Activated CD4-positive, alpha-beta T cell treated with anti-CD3 and anti-CD28 coated beads, Interleukin-2, amount 10 ng/mL, durations not matched to agents 24 days and 14 days (primary cell): ENCODE measurements around the gene JOSD2. TPM values are rescaled to one million over a fixed set of nuclear protein-coding genes. Genes with fewer than 3 reads are reported as not detected.

Experiments
- DNase-seq: peaks from one replicate; pipeline ENCODE4 v3.0.0; 2022
- H3K27ac Mint-ChIP-seq: one replicate; pipeline ENCODE4 v1.8.0; 2022; ENCODE audit warnings: mild to moderate bottlenecking, mixed read lengths
- H3K27me3 Mint-ChIP-seq: one replicate; pipeline ENCODE4 v1.8.0; 2022; ENCODE audit warnings: mixed read lengths
- H3K36me3 Mint-ChIP-seq: one replicate; pipeline ENCODE4 v1.8.0; 2022; ENCODE audit warnings: low read depth, mild to moderate bottlenecking, mixed read lengths
- H3K4me1 Mint-ChIP-seq: one replicate; pipeline ENCODE4 v1.8.0; 2021; ENCODE audit warnings: mixed read lengths
- H3K4me3 Mint-ChIP-seq: one replicate; pipeline ENCODE4 v1.8.0; 2022; ENCODE audit warnings: mild to moderate bottlenecking, moderate library complexity, mixed read lengths
- H3K9me3 Mint-ChIP-seq: one replicate; pipeline ENCODE4 v1.8.0; 2021; ENCODE audit warnings: mixed read lengths
- intact Hi-C: fragments of 100-400 bp; cut with micrococcal nuclease; formaldehyde crosslinking; loops from one replicate; pipeline ENCODE4 v1.15.1; 2023
- total RNA-seq: library from RNA; stranded (reverse); gene quantifications from 2 replicates; pipeline ENCODE4 v1.2.3, GENCODE V29; 2022

JOSD2 gene
- total RNA-seq, 1 donor from 2014 or later: 41.7 TPM

- peak; percentile 62 for DNase-seq
- no peaks in the 10 kb centered on the region for H3K9me3 Mint-ChIP-seq
- H3K36me3 Mint-ChIP-seq: peaks cover 6% of the 10 kb centered on the region
- intact Hi-C loops: loop anchor here (10.0 kb wide), 1 partner anchor 79 kb away; the partner anchor contains the start of gene MYBPC2
- H3K4me3 Mint-ChIP-seq: no peak within 1 kb of the TSS
- peaks cover 4% of the 10 kb centered on the region for H3K27me3 Mint-ChIP-seq
- peak within 1 kb of the TSS; percentile 46 for H3K27ac Mint-ChIP-seq
- H3K4me1 Mint-ChIP-seq: peaks cover 15% of the 10 kb centered on the region
Observed at GRCh38 chr19:50513746-50514345, 2.9 kb upstream of the JOSD2 start, which contains the start of gene ASPDH. TSS of gene ASPDH (minus strand) at chr19:50513913. CDS start at chr19:50513823, 90 bp downstream.

GRCh38 chr19:50512999-50513745 lies 2.2 kb upstream of the JOSD2 start:
- Mint-ChIP-seq H3K4me1 (peaks cover 17% of the 10 kb centered on the region), H3K36me3 (peaks cover 9% of the 10 kb centered on the region), H3K4me3 (no peak overlapping the region), H3K27ac (peak overlapping the region; percentile 46), H3K27me3 (peaks cover 4% of the 10 kb centered on the region), H3K9me3 (no peaks in the 10 kb centered on the region)
- DNase-seq: peak; percentile 64
- intact Hi-C loops: loop anchor here (10.0 kb wide), 1 partner anchor 78 kb away; the partner anchor contains the start of gene MYBPC2

- peak; percentile 58 for DNase-seq
- H3K4me1 Mint-ChIP-seq: peaks cover 19% of the 10 kb centered on the region
- H3K27ac Mint-ChIP-seq: peak overlapping the region; percentile 95
- peaks cover 10% of the 10 kb centered on the region for H3K36me3 Mint-ChIP-seq
- no peak overlapping the region for H3K4me3 Mint-ChIP-seq
- intact Hi-C loops: loop anchor here (10.0 kb wide), 1 partner anchor 78 kb away; the partner anchor contains the start of gene MYBPC2
- H3K27me3 Mint-ChIP-seq: peaks cover 4% of the 10 kb centered on the region
- no peaks in the 10 kb centered on the region for H3K9me3 Mint-ChIP-seq
Observed at GRCh38 chr19:50512112-50512998, 1.4 kb upstream of the JOSD2 start.

GRCh38 chr19:50510700-50511068 lies 307 bp downstream of the JOSD2 start:
- peak overlapping the region; percentile 95 for H3K27ac Mint-ChIP-seq
- H3K27me3 Mint-ChIP-seq: peaks cover 4% of the 10 kb centered on the region
- peak overlapping the region; percentile 97 for H3K4me3 Mint-ChIP-seq
- no peak for DNase-seq
- H3K36me3 Mint-ChIP-seq: peaks cover 13% of the 10 kb centered on the region
- peaks cover 21% of the 10 kb centered on the region for H3K4me1 Mint-ChIP-seq
- no peaks in the 10 kb centered on the region for H3K9me3 Mint-ChIP-seq
- intact Hi-C loops: loop anchor here (1.0 to 10.0 kb wide), 7 partner anchors 34 to 598 kb away; partner anchors contain the start of genes CTU1, EMC10, GARIN5A and MYBPC2

GRCh38 chr19:50510121-50510670 lies 795 bp downstream of the JOSD2 start:
- intact Hi-C loops: loop anchor here (10.0 kb wide), 1 partner anchor 75 kb away; the partner anchor contains the start of gene MYBPC2
- H3K36me3 Mint-ChIP-seq: peaks cover 15% of the 10 kb centered on the region
- H3K9me3 Mint-ChIP-seq: no peaks in the 10 kb centered on the region
- peak overlapping the region; percentile 95 for H3K27ac Mint-ChIP-seq
- peaks cover 4% of the 10 kb centered on the region for H3K27me3 Mint-ChIP-seq
- peaks cover 21% of the 10 kb centered on the region for H3K4me1 Mint-ChIP-seq
- peak; percentile 63 for DNase-seq
- H3K4me3 Mint-ChIP-seq: peak overlapping the region; percentile 97

- peak overlapping the region; percentile 49 for H3K27ac Mint-ChIP-seq
- H3K27me3 Mint-ChIP-seq: peaks cover 2% of the 10 kb centered on the region
- peak overlapping the region; percentile 97 for H3K4me3 Mint-ChIP-seq
- DNase-seq: peak; percentile 56
- no peaks in the 10 kb centered on the region for H3K9me3 Mint-ChIP-seq
- intact Hi-C loops: no loop called here
- H3K36me3 Mint-ChIP-seq: peaks cover 17% of the 10 kb centered on the region
- peaks cover 21% of the 10 kb centered on the region for H3K4me1 Mint-ChIP-seq
Observed at GRCh38 chr19:50509366-50509765, 1.6 kb downstream of the JOSD2 start.

- intact Hi-C loops: no loop called here
- DNase-seq: no peak
- Mint-ChIP-seq H3K36me3 (peaks cover 17% of the 10 kb centered on the region), H3K9me3 (no peaks in the 10 kb centered on the region), H3K4me1 (peaks cover 21% of the 10 kb centered on the region), H3K27ac (peak overlapping the region; percentile 49), H3K4me3 (peak overlapping the region; percentile 60), H3K27me3 (peaks cover 2% of the 10 kb centered on the region)
Observed at GRCh38 chr19:50508843-50509190, 2.2 kb downstream of the JOSD2 start.

GRCh38 chr19:50507376-50507775 lies 3.6 kb downstream of the JOSD2 start:
- Mint-ChIP-seq H3K4me1 (peaks cover 21% of the 10 kb centered on the region), H3K9me3 (no peaks in the 10 kb centered on the region), H3K27ac (no peak overlapping the region), H3K4me3 (no peak overlapping the region), H3K36me3 (peaks cover 17% of the 10 kb centered on the region), H3K27me3 (peaks cover 2% of the 10 kb centered on the region)
- intact Hi-C loops: no loop called here
- DNase-seq: peak; percentile 52

GRCh38 chr19:50506700-50507099 lies 4.3 kb downstream of the JOSD2 start:
- Mint-ChIP-seq H3K4me3 (no peak overlapping the region), H3K9me3 (no peaks in the 10 kb centered on the region), H3K27me3 (peaks cover 2% of the 10 kb centered on the region), H3K36me3 (peaks cover 17% of the 10 kb centered on the region), H3K4me1 (peaks cover 19% of the 10 kb centered on the region), H3K27ac (no peak overlapping the region)
- DNase-seq: no peak
- intact Hi-C loops: no loop called here

GRCh38 chr19:50505856-50506611 lies 5.0 kb downstream of the JOSD2 start:
- intact Hi-C loops: no loop called here
- no peak overlapping the region for H3K27ac Mint-ChIP-seq
- H3K9me3 Mint-ChIP-seq: no peaks in the 10 kb centered on the region
- peaks cover 15% of the 10 kb centered on the region for H3K4me1 Mint-ChIP-seq
- no peak overlapping the region for H3K4me3 Mint-ChIP-seq
- DNase-seq: no peak
- peaks cover 15% of the 10 kb centered on the region for H3K36me3 Mint-ChIP-seq
- H3K27me3 Mint-ChIP-seq: no peaks in the 10 kb centered on the region

- Mint-ChIP-seq H3K4me3 (no peak overlapping the region), H3K27ac (no peak overlapping the region), H3K4me1 (no peaks in the 10 kb centered on the region), H3K9me3 (no peaks in the 10 kb centered on the region), H3K36me3 (peaks cover 4% of the 10 kb centered on the region), H3K27me3 (no peaks in the 10 kb centered on the region)
- DNase-seq: no peak
- intact Hi-C loops: no loop called here
Observed at GRCh38 chr19:50501568-50502475, 9.2 kb downstream of the JOSD2 start.

- no peak overlapping the region for H3K4me3 Mint-ChIP-seq
- peaks cover 4% of the 10 kb centered on the region for H3K36me3 Mint-ChIP-seq
- H3K27ac Mint-ChIP-seq: no peak overlapping the region
Observed at GRCh38 chr19:50501186-50501567, 9.8 kb downstream of the JOSD2 start.

More at GRCh38 chr19:50501186-50501567, 9.8 kb downstream of the JOSD2 start:
- intact Hi-C loops: no loop called here
- H3K9me3 Mint-ChIP-seq: no peaks in the 10 kb centered on the region
- no peaks in the 10 kb centered on the region for H3K27me3 Mint-ChIP-seq
- DNase-seq: peak; percentile 57
- H3K4me1 Mint-ChIP-seq: no peaks in the 10 kb centered on the region
